HG03442 (cell line): ENCODE measurements around the gene CACNA1E.
"Not testable (repeated sequence)": the region's sequence is repeated elsewhere in the genome, so short reads cannot be mapped to it uniquely, and the experiment has no call there.

Source experiments
- ATAC-seq: cut with Tn5 transposase; IDR thresholded peaks from one replicate; pipeline ENCODE4 v1.9.1; 2021; ENCODE audit warnings: mild to moderate bottlenecking, moderate library complexity; ENCODE audit not compliant: unreplicated experiment

The CACNA1E gene

GRCh38 chr1:181514298-181515290 lies 31.3 kb downstream of the CACNA1E start:
- peak; percentile 70 for ATAC-seq

DNA sequence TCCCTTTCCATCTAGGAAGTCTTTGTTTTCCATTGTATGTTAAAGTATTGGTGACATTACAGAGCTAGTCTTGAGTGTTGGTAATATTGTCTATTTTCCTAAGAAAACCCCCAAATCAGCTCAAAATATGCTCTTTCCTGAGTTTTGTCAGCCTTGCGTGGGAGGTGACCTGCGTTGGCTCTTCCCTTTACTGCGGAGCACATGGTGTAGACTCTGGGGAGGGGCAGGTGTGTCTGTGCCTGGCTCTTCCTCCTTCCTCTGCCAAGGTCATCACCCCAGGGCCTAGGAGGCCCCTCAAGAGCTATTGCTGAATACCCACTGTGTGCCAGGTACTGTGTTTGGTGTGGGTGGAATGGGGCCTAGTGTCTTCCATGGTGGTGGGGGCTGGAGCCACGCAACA lies 33.4 kb downstream of the CACNA1E start:
- ATAC-seq = no peak

DNA sequence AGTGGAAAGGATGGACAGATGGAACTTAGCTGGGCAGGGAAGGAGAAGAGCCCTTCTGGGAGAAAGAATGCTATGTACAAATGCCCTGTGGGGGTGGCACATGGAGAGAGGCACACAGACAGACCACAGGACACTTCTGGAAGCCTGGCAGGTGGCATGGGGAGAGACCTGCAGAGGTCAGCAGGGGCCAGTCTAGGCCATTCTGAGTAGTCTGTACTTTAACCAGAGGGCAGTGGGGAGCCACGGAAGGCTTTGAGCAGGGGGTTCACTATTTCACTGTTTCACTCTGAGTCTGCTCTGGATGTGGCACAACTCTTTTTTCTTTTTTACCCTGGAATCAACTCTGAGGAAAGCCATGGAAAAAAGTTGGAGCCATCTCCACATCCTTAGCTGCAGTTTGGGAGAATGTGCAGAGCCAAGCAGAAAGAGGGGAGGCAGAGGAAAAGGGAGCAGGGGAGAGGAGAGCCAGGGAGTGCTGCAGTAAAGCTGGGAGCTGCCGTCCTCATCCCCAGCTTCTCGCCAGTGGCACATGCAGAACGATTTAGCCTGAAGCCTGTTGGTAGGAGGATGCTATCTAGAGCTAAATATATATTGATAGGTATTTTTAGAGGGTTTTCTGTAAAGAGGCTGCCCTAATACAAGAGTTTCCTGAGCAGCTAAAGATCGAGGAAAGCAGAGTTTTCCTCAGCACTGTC lies 34.0 kb downstream of the CACNA1E start:
- ATAC-seq = no peak

DNA sequence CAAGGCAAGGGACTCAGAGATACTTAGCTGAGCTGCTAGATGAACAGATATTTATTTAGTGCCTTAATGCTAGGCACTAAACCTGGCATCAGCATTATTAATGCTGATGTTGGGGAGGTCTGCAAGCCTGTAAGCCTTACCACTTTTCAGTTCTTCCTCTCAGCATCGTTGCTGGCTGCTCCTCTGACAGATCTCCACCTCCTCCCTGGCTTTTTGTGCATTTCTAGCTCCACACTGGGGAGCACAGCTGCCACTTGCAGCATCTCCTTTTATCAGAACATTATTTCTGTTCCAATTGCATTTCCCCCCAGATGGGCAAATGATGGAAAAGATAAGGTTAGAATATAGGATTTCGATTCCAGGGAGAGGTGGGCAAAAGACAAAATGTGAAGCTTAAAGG lies 34.8 kb downstream of the CACNA1E start:
- ATAC-seq = no peak

DNA sequence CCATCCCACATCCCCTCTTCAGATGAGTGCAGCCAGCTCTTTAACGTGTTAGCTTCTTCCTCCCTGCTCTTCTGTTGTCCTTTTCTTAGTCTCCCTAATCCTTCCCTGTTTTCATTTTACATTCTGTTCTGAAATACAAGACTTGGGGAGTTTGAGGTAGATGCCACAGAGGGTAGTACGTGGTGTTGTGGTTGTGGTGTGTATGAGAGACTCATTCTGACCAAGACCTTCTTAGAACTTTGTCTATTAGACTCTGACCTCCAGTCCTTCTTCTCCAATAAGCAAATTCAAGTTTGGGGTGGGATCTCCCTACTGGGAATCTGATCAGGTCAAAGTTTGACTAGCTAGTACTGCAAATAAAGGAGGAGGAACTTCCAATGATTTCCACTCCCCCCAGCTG lies 39.5 kb downstream of the CACNA1E start:
- ATAC-seq = no peak

GRCh38 chr1:181525104-181525721 lies 41.9 kb downstream of the CACNA1E start:
- no peak for ATAC-seq

DNA sequence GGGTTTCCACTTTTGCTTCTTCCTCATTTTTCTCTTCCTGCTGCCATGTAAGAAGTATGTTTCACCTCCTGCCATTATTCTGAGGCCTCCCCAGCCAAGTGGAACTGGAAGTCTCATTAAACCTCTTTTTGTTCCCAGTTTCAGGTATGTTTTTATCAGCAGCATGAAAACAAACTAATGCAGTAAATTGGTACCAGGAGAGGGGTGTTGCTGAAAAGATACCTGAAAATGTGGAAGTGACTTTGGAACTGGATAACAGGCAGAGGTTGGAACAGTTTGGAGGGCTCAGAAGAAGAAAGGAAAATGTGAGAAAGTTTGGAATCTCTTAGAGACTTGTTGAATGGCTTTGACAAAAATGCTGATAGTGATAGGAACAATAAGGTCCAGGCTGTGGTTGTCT lies 44.9 kb downstream of the CACNA1E start:
- ATAC-seq = not testable (repeated sequence)

DNA sequence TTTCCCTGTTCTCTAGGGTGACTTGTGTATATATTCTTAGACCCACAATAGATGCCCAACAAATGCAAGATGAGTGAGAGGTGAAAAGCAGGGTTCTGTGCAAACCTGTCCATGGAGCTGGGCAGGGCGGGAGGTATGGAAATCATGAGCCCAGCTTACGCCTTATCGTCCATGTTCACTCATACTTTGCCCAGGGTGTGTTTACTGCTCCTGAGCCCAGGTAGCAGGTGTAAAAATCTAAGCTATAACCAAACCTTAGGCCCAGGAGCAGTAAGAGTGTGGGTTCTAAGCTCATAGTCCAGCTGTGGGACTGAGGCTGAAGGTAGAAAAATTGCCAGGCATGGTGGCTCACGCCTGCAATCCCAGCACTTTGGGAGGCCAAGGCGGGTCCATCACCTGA lies 48.1 kb downstream of the CACNA1E start:
- no peak for ATAC-seq

GRCh38 chr1:181531951-181532600 lies 48.8 kb downstream of the CACNA1E start:
- no peak for ATAC-seq

- no peak for ATAC-seq
Measured at GRCh38 chr1:181538836-181539235, 55.5 kb downstream of the CACNA1E start.

- no peak for ATAC-seq
Measured at GRCh38 chr1:181541458-181541857, 58.1 kb downstream of the CACNA1E start.

DNA sequence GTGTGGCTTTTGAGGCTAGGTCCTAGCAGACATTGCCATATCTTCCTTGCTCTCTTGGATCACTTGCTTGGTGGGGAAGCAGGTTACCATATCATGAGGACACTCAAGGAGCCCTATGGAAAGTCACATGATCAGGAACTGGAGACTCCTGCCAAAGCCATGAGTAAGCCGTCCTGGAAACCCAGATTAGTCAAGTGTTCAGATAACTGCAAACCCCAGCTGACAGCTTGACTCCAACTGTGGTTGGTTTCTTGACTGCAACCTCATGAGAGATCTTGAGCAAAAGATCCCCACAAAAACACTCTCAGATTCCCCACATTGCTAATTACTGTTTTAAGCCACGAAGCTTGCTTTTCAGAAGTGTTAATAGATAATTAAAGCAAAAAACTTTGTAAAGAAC lies 58.6 kb downstream of the CACNA1E start:
- no peak for ATAC-seq

- not testable (repeated sequence) for ATAC-seq
Measured at GRCh38 chr1:181542406-181542805, 59.1 kb downstream of the CACNA1E start.

DNA sequence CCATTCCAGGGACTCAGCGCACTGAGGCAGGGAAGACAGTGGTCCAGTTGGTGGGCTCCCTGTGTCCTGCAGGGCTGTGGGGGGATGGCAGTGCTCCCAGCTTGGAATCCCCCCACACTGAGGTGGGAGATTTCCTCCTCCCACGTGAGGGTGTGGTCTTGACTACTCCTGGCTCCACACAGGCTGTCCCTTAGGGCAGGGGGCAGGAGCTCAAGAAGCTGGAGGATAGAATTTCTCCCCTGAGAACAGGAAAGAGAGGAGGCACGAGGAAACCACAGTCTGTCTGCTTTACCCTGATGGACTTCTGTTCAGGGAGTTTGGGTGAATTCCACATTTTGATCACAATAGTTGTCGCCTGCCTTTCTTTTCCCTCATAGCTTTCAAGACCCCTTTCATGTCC lies 62.1 kb downstream of the CACNA1E start:
- ATAC-seq = no peak

DNA sequence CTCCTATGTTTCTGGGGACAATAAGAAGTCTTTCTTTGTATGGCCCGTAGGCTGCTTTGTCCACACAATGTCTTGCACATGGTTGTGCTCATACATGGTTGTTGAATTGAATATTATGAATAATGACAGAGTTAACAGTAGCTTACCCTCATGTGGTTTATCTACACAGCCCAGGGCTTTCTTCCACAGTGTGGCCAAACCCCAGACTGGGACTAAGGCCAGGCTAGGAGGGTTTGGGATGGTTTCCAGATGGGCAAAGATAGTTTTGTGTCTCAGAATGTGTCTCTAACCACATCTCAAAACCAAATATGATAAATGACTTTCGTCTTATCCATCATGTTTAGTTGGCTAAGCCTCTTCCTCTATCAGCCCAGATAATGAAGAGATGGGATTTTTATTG lies 65.2 kb downstream of the CACNA1E start:
- no peak for ATAC-seq

DNA sequence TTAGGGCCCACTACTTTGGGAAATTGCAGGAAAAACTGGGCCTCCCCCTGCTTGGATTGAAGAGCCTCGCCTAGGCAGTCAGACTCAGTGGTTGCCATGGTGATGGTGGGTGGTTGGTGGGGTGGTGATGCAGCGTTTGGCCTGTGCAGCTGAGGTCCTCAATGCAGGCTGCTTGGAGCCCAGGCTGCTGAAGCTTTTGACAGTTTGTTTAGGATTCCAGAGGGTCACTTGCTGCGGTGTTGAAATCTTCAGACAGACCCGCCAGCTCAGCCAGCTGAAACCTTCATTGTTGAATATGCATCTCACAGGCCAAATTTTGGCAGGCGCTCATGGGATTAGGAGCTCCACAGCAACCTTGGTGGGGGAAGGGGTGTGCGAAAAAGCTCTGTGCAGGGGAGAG lies 67.9 kb downstream of the CACNA1E start:
- no peak for ATAC-seq

GRCh38 chr1:181551754-181552153 lies 68.4 kb downstream of the CACNA1E start:
- ATAC-seq = no peak

- no peak for ATAC-seq
Measured at GRCh38 chr1:181554465-181554864, 71.1 kb downstream of the CACNA1E start.

- ATAC-seq = no peak
Measured at GRCh38 chr1:181556631-181557030, 73.3 kb downstream of the CACNA1E start.

DNA sequence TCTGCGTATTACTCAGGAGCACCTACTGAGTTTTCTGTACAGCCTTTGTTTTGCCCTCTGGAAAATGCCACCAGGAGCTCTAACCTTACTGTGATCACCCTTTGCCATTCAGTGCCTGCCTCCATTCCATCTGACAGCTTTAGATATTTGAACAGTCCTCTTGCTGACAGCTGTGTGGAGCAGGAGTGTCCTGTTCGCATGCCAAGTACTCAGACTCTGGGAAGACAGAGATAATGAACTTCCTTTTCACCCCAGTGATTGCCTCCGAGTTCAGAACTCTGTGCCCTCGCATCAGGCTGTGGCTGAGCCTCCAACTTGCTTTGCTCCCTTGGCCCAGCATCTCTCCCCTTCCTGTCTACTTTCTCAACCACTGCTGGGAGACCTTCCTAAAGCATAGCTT lies 74.0 kb downstream of the CACNA1E start:
- no peak for ATAC-seq

DNA sequence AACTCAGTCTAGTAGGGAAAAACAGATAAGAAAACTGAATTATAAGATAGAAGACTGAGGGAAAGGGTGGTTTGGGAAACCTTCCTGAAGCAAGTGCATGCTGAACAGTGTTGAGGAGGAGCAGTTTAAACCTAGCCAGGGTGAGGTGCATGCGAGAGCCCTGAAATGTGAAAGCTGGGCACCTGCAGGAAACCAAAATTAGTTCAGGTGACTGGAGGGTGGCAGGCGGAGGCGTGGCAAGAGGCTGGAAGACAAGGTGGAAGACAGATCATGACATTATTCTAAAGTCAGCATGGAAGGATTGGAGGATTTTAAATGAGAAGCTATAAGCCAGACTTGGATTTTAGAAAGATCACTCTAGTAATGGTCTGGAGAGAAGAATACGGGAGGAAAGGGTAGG lies 75.1 kb downstream of the CACNA1E start:
- no peak for ATAC-seq
